ENCODE measurements around the gene HIKESHI. TPM values are rescaled to one million over a fixed set of nuclear protein-coding genes. Genes with fewer than 3 reads are reported as not detected.

HIKESHI gene
- total RNA-seq, 1 donor from 2014 or later, result 54.0 TPM

Other genes with a start within 250 kb of the HIKESHI start
- 141 and 156 TPM in 2 replicates for gene PICALM, start 233.2 kb upstream of the HIKESHI start, total RNA-seq
- 269 TPM in 2 replicates for gene EED, start 57.5 kb upstream of the HIKESHI start, total RNA-seq
- gene CCDC81, start 72.6 kb downstream of the HIKESHI start, total RNA-seq, result 0.75 and 1.4 TPM in 2 replicates

Measured in activated CD4-positive, alpha-beta T cell treated with anti-CD3 and anti-CD28 coated beads, Interleukin-2, amount 10 ng/mL, durations not matched to agents 24 days and 14 days (primary cell).